Measurements from ENCODE around the gene TMEM144. TPM values are rescaled to one million over a fixed set of nuclear protein-coding genes. Genes with fewer than 3 reads are reported as not detected.
A peak's percentile ranks its signal among the peaks of the same experiment; 100 is the strongest.

TMEM144 gene
- total RNA-seq, 1 donor from 2014 or later = 7.1 TPM

DNA sequence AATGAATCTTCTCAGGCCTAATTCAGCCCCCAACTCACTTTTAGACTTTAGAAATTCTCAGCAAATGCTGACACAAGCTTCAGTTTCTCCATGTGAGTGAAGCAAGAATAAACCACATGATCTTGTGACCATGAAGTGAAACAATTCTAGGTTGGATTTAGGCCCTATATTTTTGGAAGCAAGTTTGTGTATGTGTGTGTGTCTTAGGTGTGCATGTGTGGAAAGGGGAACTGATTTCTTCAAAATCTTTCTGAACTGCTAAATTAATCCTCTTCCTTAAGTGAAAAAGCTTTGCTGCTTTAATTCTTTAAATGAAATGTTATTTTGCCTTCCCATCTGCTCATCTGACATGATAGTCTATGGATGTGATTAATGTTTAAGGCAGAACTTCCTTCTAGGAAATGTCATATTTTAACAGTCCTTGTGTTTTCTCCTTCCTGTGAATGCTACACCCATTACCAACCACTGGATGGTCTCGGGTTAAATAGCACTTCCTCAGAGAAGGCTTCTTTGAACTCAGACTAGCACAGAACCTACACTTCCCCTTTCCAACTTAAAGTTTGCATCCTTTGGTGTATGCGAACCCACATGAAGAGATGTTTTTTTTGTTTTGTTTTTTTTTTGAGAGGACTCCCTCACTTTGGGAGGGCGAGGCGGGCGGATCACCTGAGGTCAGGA is 1.2 kb upstream of the TMEM144 start:
- no peaks in the 10 kb centered on the region for H3K9me3 Mint-ChIP-seq
- peak overlapping the region; percentile 19 for H3K4me3 Mint-ChIP-seq
- H3K27ac Mint-ChIP-seq = peak overlapping the region; percentile 95
- peaks cover 16% of the 10 kb centered on the region for H3K4me1 Mint-ChIP-seq (ENCODE audit: unreplicated experiment)
- DNase-seq (ENCODE audit: extremely low spot score, unreplicated experiment) = no peak
- TF ChIP-seq, protein P1, sequence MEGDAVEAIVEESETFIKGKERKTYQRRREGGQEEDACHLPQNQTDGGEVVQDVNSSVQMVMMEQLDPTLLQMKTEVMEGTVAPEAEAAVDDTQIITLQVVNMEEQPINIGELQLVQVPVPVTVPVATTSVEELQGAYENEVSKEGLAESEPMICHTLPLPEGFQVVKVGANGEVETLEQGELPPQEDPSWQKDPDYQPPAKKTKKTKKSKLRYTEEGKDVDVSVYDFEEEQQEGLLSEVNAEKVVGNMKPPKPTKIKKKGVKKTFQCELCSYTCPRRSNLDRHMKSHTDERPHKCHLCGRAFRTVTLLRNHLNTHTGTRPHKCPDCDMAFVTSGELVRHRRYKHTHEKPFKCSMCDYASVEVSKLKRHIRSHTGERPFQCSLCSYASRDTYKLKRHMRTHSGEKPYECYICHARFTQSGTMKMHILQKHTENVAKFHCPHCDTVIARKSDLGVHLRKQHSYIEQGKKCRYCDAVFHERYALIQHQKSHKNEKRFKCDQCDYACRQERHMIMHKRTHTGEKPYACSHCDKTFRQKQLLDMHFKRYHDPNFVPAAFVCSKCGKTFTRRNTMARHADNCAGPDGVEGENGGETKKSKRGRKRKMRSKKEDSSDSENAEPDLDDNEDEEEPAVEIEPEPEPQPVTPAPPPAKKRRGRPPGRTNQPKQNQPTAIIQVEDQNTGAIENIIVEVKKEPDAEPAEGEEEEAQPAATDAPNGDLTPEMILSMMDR (conservative IDR thresholded peaks at IDR 0.05) = no peak
- H3K36me3 Mint-ChIP-seq = no peaks in the 10 kb centered on the region
- H3K27me3 Mint-ChIP-seq = no peaks in the 10 kb centered on the region

DNA sequence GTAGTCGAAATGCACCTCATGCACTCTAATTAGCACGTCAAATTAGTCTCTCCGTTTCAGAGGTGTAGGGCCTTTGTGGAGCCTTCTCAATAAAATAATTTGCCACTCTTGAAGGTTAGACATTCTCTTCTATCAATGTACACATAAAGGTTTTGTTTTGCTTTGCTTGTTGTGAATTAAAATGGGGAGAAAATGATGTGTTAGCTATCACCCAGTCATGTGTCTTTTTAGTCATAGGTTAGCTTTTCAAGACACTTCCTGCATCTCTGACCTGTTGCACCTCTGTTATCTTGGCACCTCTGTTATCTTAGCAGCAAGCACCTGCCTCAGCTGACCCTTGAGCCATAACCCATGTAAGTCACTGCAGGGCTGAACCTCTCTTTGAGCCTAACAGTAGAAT is 936 bp downstream of the TMEM144 start:
- Mint-ChIP-seq H3K9me3 (no peaks in the 10 kb centered on the region), H3K27ac (peak overlapping the region; percentile 82), H3K4me1 (ENCODE audit: unreplicated experiment) (peaks cover 16% of the 10 kb centered on the region), H3K36me3 (peaks cover 3% of the 10 kb centered on the region), H3K4me3 (peak overlapping the region; percentile 84), H3K27me3 (no peaks in the 10 kb centered on the region)
- TF ChIP-seq, protein P1 (conservative IDR thresholded peaks at IDR 0.05) = no peak
- DNase-seq (ENCODE audit: extremely low spot score, unreplicated experiment) = no peak

DNA sequence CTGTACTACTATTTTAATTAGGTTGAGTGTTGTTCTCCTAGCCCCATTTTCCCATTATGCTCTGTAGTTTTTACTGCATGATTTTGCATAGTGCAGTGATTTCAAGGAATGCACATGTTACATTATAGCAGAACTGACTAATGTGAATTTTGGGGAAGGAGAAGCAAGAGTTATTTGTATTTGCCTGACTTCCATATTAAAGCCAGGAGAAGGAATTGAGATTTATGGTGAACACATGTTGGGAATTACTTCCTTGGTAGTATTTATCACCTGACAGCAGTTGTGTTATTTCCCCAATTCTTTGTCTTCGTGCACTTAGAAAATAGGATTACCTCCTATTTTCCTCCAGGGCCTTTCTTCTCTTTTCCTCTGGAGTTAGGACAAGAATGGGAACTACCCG is 3.2 kb downstream of the TMEM144 start:
- Mint-ChIP-seq H3K27ac (no peak overlapping the region), H3K4me3 (no peak overlapping the region), H3K4me1 (ENCODE audit: unreplicated experiment) (peaks cover 16% of the 10 kb centered on the region), H3K9me3 (no peaks in the 10 kb centered on the region), H3K36me3 (peaks cover 5% of the 10 kb centered on the region), H3K27me3 (no peaks in the 10 kb centered on the region)
- no peak for DNase-seq (ENCODE audit: extremely low spot score, unreplicated experiment)
- TF ChIP-seq, protein P1 (conservative IDR thresholded peaks at IDR 0.05) = no peak

DNA sequence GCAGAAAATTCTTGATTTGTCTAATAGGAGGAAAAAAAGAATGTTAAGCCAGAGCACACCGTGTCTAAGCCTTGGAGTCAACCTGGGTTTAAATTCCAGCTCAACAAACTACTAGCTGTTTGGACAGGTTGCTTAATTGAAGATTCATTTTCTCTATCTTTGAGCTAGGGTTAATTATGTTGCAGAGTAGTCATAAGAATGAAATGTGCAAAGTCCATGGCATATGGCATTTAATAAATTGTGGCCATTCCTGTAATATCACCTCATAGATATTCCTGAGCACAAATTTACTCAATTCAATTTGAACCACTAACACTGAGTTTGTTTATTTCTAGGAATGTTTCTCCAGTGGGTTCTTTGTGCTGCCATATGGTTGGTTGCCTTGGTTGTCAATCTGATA is 4.6 kb downstream of the TMEM144 start:
- H3K27me3 Mint-ChIP-seq = no peaks in the 10 kb centered on the region
- H3K9me3 Mint-ChIP-seq = no peaks in the 10 kb centered on the region
- TF ChIP-seq, protein P1 (conservative IDR thresholded peaks at IDR 0.05) = no peak
- no peak for DNase-seq (ENCODE audit: extremely low spot score, unreplicated experiment)
- no peak overlapping the region for H3K27ac Mint-ChIP-seq
- peaks cover 13% of the 10 kb centered on the region for H3K4me1 Mint-ChIP-seq (ENCODE audit: unreplicated experiment)
- H3K4me3 Mint-ChIP-seq = no peak overlapping the region
- peaks cover 5% of the 10 kb centered on the region for H3K36me3 Mint-ChIP-seq

DNA sequence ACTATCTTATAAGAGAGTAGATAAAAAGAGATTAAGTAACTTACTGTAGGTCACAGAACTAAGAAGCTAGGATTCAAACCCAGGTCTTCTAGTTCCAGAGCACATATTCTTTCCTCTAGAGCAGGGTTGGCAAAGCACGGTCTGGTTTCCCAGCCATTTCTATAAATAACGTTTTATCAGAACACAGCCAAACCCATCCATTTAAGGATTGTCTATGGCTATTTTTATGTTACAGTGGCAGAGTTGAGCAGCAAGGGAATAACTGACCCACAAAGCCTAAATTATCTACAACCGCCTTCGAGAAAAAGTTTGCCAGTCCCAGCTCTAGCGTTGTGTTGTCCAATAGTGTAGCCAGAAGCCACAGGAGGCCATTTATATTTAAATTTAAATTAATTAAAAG is 7.5 kb downstream of the TMEM144 start:
- Mint-ChIP-seq H3K36me3 (peaks cover 5% of the 10 kb centered on the region), H3K27ac (no peak overlapping the region), H3K9me3 (no peaks in the 10 kb centered on the region), H3K4me1 (ENCODE audit: unreplicated experiment) (no peaks in the 10 kb centered on the region), H3K4me3 (no peak overlapping the region), H3K27me3 (no peaks in the 10 kb centered on the region)
- DNase-seq (ENCODE audit: extremely low spot score, unreplicated experiment) = no peak
- TF ChIP-seq, protein P1 (conservative IDR thresholded peaks at IDR 0.05) = no peak
